GM21723 (cell line): Measurements from ENCODE around the gene PLXNA2.

Experiments used
- ATAC-seq: cut with Tn5 transposase; IDR thresholded peaks from one replicate; pipeline ENCODE4 v1.9.1; 2021; ENCODE audit warnings: mild to moderate bottlenecking, moderate library complexity; ENCODE audit not compliant: unreplicated experiment

PLXNA2 gene

GRCh38 chr1:208243967-208244916, at the start of gene PLXNA2:
TSS of gene PLXNA2 (minus strand) at chr1:208244384. CDS start at chr1:208217922, 26,462 bp downstream.
- peak; percentile 46 for ATAC-seq

GRCh38 chr1:208292908-208293307, 48.7 kb upstream of the PLXNA2 start:
- ATAC-seq, result no peak

- no peak for ATAC-seq
These were observed 47.9 kb upstream of the PLXNA2 start for GRCh38 chr1:208291923-208292711.

- no peak for ATAC-seq
These were observed 46.9 kb upstream of the PLXNA2 start for GRCh38 chr1:208291129-208291528.

GRCh38 chr1:208289716-208290115, 45.5 kb upstream of the PLXNA2 start:
- no peak for ATAC-seq

- no peak for ATAC-seq
These were observed 44.3 kb upstream of the PLXNA2 start for GRCh38 chr1:208288495-208288894.

- no peak for ATAC-seq
These were observed 36.7 kb upstream of the PLXNA2 start for GRCh38 chr1:208280681-208281450.

GRCh38 chr1:208279826-208280588, 35.8 kb upstream of the PLXNA2 start:
- no peak for ATAC-seq

- ATAC-seq, result no peak
These were observed 34.5 kb upstream of the PLXNA2 start for GRCh38 chr1:208278638-208279037.

- ATAC-seq, result no peak
These were observed 32.7 kb upstream of the PLXNA2 start for GRCh38 chr1:208276757-208277435.

- ATAC-seq, result no peak
These were observed 30.9 kb upstream of the PLXNA2 start for GRCh38 chr1:208275083-208275482.

GRCh38 chr1:208273386-208274017, 29.3 kb upstream of the PLXNA2 start:
- no peak for ATAC-seq

GRCh38 chr1:208272713-208273112, 28.5 kb upstream of the PLXNA2 start:
- no peak for ATAC-seq

- ATAC-seq, result no peak
These were observed 28.1 kb upstream of the PLXNA2 start for GRCh38 chr1:208272311-208272710.

- ATAC-seq, result no peak
These were observed 27.1 kb upstream of the PLXNA2 start for GRCh38 chr1:208271236-208271635.

GRCh38 chr1:208270651-208271141, 26.5 kb upstream of the PLXNA2 start:
- ATAC-seq, result no peak

GRCh38 chr1:208269338-208269666, 25.1 kb upstream of the PLXNA2 start:
- no peak for ATAC-seq

- no peak for ATAC-seq
These were observed 24.6 kb upstream of the PLXNA2 start for GRCh38 chr1:208268541-208269337.
